WTC11 (cell line): ENCODE results near the gene IRX5. TPM values are rescaled to one million over a fixed set of nuclear protein-coding genes. Genes with fewer than 3 reads are reported as not detected.
A peak's percentile ranks its signal among the peaks of the same experiment; 100 is the strongest.

Experiments
- ATAC-seq: fragments of 200-7000 bp; cut with Tn5 transposase; 2 replicates; pipeline ENCODE4 v1.10.0; 2021; ENCODE audit warnings: mild to moderate bottlenecking, moderate library complexity
- CTCF ChIA-PET: fragments of 300-600 bp; sonication (Branson Sonifier 250); formaldehyde crosslinking; loops from one replicate; lab custom pipeline; 2021; ENCODE audit warnings: antibody characterized with exemption; lab: Charles Lee
- POLR2A ChIA-PET: fragments of 350-600 bp; sonication (Branson Sonifier 250); formaldehyde crosslinking; loops from one replicate; lab custom pipeline; 2021; ENCODE audit warnings: antibody characterized with exemption; lab: Charles Lee
- DNase-seq: peaks from one replicate; pipeline ENCODE4 v3.0.0; 2021; ENCODE audit warnings: low spot score
- H3K27ac Mint-ChIP-seq: 2 replicates; pipeline ENCODE4 v1.8.0; 2021; ENCODE audit warnings: mixed read lengths
- H3K27me3 Mint-ChIP-seq: 2 replicates; pipeline ENCODE4 v1.8.0; 2021; ENCODE audit warnings: low read depth, mild to moderate bottlenecking, moderate library complexity, mixed read lengths
- H3K36me3 Mint-ChIP-seq: 2 replicates; pipeline ENCODE4 v1.8.0; 2021; ENCODE audit warnings: mixed read lengths
- H3K4me1 Mint-ChIP-seq: 2 replicates; pipeline ENCODE4 v1.8.0; 2022; ENCODE audit warnings: mixed read lengths
- H3K4me3 Mint-ChIP-seq: 2 replicates; pipeline ENCODE4 v1.8.0; 2021; ENCODE audit warnings: mild to moderate bottlenecking, moderate library complexity, mixed read lengths
- H3K9me3 Mint-ChIP-seq: 2 replicates; pipeline ENCODE4 v1.8.0; 2021; ENCODE audit warnings: mixed read lengths
- GRHL2 ChIP-seq: fragments of 250-450 bp; sonication (Bioruptor Pico); IDR thresholded peaks from 2 replicates; pipeline ENCODE4 v1.8.0; 2022; ENCODE audit warnings: mild to moderate bottlenecking, moderate library complexity; ENCODE audit not compliant: insufficient replicate concordance, severe bottlenecking
- GTF2I ChIP-seq: fragments of 250-450 bp; sonication (Bioruptor Pico); conservative IDR thresholded peaks from 2 replicates; pipeline ENCODE4 v1.4.0; 2021; ENCODE audit warnings: mild to moderate bottlenecking
- IRF2 ChIP-seq: sonication (generic); formaldehyde crosslinking; IDR thresholded peaks from 2 replicates; pipeline ENCODE4 v1.8.0; 2022; ENCODE audit warnings: low read depth, missing genetic modification reagents, borderline replicate concordance
- TEAD1 ChIP-seq: sonication (generic); formaldehyde crosslinking; IDR thresholded peaks from 2 replicates; pipeline ENCODE4 v1.8.0; 2022; ENCODE audit warnings: mild to moderate bottlenecking, missing genetic modification reagents
- ZNF671 ChIP-seq: fragments of 250-450 bp; sonication (Bioruptor Pico); IDR thresholded peaks from 2 replicates; pipeline ENCODE4 v1.8.0; 2021; ENCODE audit warnings: mild to moderate bottlenecking
- total RNA-seq: library from RNA; stranded (reverse); gene quantifications from 3 replicates; pipeline ENCODE4 v1.2.3, GENCODE V29; 2021
- TF ChIP-seq, protein P1 (sequence below): sonication (generic); formaldehyde crosslinking; IDR thresholded peaks from 2 replicates; pipeline ENCODE4 v1.8.0; 2022; ENCODE audit warnings: mild to moderate bottlenecking, missing genetic modification reagents
- TF ChIP-seq, protein P2 (sequence below): sonication (generic); formaldehyde crosslinking; IDR thresholded peaks from 2 replicates; pipeline ENCODE4 v1.8.1; 2022; ENCODE audit warnings: mild to moderate bottlenecking, missing genetic modification reagents, moderate library complexity, borderline replicate concordance
- TF ChIP-seq, protein P3 (sequence below): sonication (generic); formaldehyde crosslinking; IDR thresholded peaks from 2 replicates; pipeline ENCODE4 v1.8.1; 2022; ENCODE audit warnings: missing genetic modification reagents, borderline replicate concordance
- TF ChIP-seq, protein P4 (sequence below): sonication (generic); formaldehyde crosslinking; IDR thresholded peaks from 2 replicates; pipeline ENCODE4 v1.8.0; 2022; ENCODE audit warnings: mild to moderate bottlenecking, missing genetic modification reagents
- TF ChIP-seq, protein P5 (sequence below): sonication (generic); formaldehyde crosslinking; IDR thresholded peaks from 2 replicates; pipeline ENCODE4 v1.8.0; 2022; ENCODE audit warnings: missing genetic modification reagents

The IRX5 gene
- total RNA-seq, 1 experiment from 2014 or later = 0.35 TPM

DNA sequence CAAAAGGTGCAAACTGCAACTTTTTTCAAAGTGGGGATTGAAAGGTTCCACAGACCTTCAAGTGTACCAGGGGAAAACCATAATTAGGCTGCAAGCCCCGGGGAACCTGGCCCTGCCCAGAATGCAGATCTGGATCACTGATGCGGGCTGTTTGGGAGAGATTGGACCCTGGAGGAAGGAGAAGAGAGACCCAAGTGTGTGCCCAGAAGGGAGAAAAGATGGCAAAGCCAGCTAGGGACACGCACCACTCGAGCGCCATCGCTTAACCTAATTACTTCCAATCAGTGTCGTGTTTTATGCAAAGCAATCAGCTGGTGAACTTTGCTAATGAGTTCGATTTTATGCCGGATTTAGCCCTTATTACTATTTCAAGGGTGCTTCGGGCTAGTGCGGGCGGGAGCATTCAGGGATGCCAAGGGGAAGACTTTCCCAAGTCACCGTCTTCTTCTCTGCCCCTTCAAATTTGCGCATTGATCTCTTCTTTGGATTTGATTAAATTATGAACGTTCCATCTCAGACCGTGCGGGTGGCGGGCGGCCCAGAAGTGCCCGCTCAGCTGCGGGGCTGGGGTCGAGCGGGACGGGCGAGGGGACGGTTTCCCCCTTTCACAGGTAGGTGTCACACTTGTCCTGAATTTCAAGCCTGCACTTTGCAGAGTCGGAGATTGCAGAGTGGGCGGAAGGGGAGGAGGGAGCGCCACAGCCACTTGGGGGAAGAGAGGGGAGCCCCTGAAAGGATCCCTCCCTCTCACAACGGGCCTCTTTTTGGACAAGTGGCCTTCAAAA is 4.0 kb downstream of the IRX5 start (continued):
- TF ChIP-seq, protein P1, sequence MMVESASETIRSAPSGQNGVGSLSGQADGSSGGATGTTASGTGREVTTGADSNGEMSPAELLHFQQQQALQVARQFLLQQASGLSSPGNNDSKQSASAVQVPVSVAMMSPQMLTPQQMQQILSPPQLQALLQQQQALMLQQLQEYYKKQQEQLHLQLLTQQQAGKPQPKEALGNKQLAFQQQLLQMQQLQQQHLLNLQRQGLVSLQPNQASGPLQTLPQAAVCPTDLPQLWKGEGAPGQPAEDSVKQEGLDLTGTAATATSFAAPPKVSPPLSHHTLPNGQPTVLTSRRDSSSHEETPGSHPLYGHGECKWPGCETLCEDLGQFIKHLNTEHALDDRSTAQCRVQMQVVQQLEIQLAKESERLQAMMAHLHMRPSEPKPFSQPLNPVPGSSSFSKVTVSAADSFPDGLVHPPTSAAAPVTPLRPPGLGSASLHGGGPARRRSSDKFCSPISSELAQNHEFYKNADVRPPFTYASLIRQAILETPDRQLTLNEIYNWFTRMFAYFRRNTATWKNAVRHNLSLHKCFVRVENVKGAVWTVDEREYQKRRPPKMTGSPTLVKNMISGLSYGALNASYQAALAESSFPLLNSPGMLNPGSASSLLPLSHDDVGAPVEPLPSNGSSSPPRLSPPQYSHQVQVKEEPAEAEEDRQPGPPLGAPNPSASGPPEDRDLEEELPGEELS (CRISPR knock-in tag) = no peak
- TF ChIP-seq, protein P2, sequence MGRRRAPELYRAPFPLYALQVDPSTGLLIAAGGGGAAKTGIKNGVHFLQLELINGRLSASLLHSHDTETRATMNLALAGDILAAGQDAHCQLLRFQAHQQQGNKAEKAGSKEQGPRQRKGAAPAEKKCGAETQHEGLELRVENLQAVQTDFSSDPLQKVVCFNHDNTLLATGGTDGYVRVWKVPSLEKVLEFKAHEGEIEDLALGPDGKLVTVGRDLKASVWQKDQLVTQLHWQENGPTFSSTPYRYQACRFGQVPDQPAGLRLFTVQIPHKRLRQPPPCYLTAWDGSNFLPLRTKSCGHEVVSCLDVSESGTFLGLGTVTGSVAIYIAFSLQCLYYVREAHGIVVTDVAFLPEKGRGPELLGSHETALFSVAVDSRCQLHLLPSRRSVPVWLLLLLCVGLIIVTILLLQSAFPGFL (CRISPR knock-in tag) = no peak
- TF ChIP-seq IRF2 (CRISPR knock-in tag) (no peak), TEAD1 (CRISPR knock-in tag) (no peak)

DNA sequence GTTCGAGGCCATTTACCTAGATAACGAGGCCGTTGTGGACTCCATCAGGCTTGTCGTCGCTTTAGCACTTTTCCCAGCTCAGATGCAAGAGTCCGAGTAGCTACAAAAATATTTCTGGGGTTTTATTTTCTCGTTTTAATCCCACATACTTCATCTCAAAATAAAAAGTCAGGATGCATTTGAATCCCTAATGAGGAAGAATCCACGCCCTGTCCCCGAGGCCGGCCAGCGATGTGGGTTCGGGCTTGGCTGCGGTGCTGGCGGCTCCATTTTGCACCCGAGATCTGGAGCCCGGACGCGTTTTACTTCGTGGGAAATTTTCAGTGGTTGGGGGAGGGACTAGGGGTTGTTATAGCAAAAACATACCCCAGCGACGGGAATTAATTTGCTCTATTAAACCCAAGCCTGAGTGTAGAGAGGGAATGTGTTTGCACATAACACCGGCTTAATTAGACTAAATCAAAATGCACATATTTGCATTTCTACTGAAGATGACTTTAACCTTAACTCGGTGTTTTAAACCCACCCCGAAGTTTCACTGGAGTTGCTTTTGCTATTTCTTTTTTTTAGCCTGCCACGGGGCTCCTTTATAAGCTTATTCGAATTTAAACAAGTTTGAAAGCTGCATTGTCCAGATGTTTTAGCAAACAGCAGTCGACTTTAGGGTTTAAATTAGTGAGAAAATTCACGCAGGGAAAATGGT is 4.8 kb downstream of the IRX5 start:
- TF ChIP-seq ZNF671 (no peak), GTF2I (no peak), GRHL2 (CRISPR knock-in tag) (no peak)
- TF ChIP-seq, protein P3, sequence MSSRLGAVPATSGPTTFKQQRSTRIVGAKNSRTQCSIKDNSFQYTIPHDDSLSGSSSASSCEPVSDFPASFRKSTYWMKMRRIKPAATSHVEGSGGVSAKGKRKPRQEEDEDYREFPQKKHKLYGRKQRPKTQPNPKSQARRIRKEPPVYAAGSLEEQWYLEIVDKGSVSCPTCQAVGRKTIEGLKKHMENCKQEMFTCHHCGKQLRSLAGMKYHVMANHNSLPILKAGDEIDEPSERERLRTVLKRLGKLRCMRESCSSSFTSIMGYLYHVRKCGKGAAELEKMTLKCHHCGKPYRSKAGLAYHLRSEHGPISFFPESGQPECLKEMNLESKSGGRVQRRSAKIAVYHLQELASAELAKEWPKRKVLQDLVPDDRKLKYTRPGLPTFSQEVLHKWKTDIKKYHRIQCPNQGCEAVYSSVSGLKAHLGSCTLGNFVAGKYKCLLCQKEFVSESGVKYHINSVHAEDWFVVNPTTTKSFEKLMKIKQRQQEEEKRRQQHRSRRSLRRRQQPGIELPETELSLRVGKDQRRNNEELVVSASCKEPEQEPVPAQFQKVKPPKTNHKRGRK (CRISPR knock-in tag) = no peak
- TF ChIP-seq, protein P4, sequence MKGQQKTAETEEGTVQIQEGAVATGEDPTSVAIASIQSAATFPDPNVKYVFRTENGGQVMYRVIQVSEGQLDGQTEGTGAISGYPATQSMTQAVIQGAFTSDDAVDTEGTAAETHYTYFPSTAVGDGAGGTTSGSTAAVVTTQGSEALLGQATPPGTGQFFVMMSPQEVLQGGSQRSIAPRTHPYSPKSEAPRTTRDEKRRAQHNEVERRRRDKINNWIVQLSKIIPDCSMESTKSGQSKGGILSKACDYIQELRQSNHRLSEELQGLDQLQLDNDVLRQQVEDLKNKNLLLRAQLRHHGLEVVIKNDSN (CRISPR knock-in tag) = no peak
- TF ChIP-seq, protein P5, sequence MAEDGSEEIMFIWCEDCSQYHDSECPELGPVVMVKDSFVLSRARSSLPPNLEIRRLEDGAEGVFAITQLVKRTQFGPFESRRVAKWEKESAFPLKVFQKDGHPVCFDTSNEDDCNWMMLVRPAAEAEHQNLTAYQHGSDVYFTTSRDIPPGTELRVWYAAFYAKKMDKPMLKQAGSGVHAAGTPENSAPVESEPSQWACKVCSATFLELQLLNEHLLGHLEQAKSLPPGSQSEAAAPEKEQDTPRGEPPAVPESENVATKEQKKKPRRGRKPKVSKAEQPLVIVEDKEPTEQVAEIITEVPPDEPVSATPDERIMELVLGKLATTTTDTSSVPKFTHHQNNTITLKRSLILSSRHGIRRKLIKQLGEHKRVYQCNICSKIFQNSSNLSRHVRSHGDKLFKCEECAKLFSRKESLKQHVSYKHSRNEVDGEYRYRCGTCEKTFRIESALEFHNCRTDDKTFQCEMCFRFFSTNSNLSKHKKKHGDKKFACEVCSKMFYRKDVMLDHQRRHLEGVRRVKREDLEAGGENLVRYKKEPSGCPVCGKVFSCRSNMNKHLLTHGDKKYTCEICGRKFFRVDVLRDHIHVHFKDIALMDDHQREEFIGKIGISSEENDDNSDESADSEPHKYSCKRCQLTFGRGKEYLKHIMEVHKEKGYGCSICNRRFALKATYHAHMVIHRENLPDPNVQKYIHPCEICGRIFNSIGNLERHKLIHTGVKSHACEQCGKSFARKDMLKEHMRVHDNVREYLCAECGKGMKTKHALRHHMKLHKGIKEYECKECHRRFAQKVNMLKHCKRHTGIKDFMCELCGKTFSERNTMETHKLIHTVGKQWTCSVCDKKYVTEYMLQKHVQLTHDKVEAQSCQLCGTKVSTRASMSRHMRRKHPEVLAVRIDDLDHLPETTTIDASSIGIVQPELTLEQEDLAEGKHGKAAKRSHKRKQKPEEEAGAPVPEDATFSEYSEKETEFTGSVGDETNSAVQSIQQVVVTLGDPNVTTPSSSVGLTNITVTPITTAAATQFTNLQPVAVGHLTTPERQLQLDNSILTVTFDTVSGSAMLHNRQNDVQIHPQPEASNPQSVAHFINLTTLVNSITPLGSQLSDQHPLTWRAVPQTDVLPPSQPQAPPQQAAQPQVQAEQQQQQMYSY (CRISPR knock-in tag) = no peak
- CTCF ChIA-PET = interaction anchor here (0.7 to 2.9 kb wide), 13 partner anchors 13 to 653 kb away, joined by 3 to 12 read pairs (median 5); partner anchors contain the start of genes IRX3 and IRX6
- H3K9me3 Mint-ChIP-seq = no peaks in the 10 kb centered on the region
- peaks cover 55% of the 10 kb centered on the region for H3K4me1 Mint-ChIP-seq
- no peak for DNase-seq
- ATAC-seq = no peak
- H3K27ac Mint-ChIP-seq = no peak overlapping the region
- H3K36me3 Mint-ChIP-seq = peaks cover 2% of the 10 kb centered on the region; the same call in 1 of the 2 replicates
- peak overlapping the region; percentile 74 for H3K4me3 Mint-ChIP-seq
- POLR2A ChIA-PET = interaction anchor here (0.9 to 1.3 kb wide), 2 partner anchors 285 to 648 kb away, joined by 3 read pairs; no protein-coding TSS in a partner anchor
- peaks cover 95% of the 10 kb centered on the region for H3K27me3 Mint-ChIP-seq
